GM12878 (cell line): ENCODE measurements around the gene CAV1. TPM values are rescaled to one million over a fixed set of nuclear protein-coding genes. Genes with fewer than 3 reads are reported as not detected.

ENCODE experiments used
- ATAC-seq: fragments of 200-7000 bp; cut with Tn5 transposase; 3 replicates; pipeline ENCODE4 v1.9.1; 2020; ENCODE audit warnings: mild to moderate bottlenecking, moderate library complexity
- BruUV-seq: library from RNA; stranded (reverse); fragments of 400-500 nt; replicated peaks from 2 replicates; lab custom pipeline; 2021; lab: Mats Ljungman, UMichigan
- CTCF ChIA-PET: fragments of 300-600 bp; sonication (Branson Sonifier 250); formaldehyde crosslinking; extraction: SDS; loops from one replicate; lab custom pipeline; 2021; ENCODE audit warnings: inconsistent platforms; lab: Yijun Ruan, JAX
- POLR2A ChIA-PET: fragments of 350-600 bp; formaldehyde crosslinking; extraction: SDS; loops from one replicate; lab custom pipeline; 2021; ENCODE audit warnings: inconsistent platforms; lab: Charles Lee
- RAD21 ChIA-PET: fragments of 300-600 bp; sonication (Branson Sonifier 250); formaldehyde crosslinking; loops from one replicate; lab custom pipeline; 2023; ENCODE audit warnings: antibody characterized with exemption; ENCODE audit not compliant: unreplicated experiment; lab: Charles Lee
- SMC1A ChIA-PET: fragments of 300-600 bp; sonication (Branson Sonifier 250); formaldehyde crosslinking; loops from one replicate; lab custom pipeline; 2023; ENCODE audit not compliant: unreplicated experiment, uncharacterized antibody; lab: Charles Lee
- DNase-seq: peaks from one replicate; pipeline ENCODE4 v3.0.0-alpha.2; 2011; ENCODE audit warnings: low read depth, low spot score
- FAIRE-seq: peaks from 3 replicates; lab custom pipeline; 2011; peaks lifted over from hg19 to GRCh38; lab: Jason Lieb, UNC
- H2AFZ ChIP-seq: 2 replicates; pipeline ENCODE4 v1.6.0; 2011; ENCODE audit warnings: low read depth, low read length, control low read depth; ENCODE audit not compliant: control insufficient read depth
- H3K27ac ChIP-seq: 2 replicates; pipeline ENCODE4 v1.5.1; 2011; ENCODE audit warnings: control low read depth; ENCODE audit not compliant: control insufficient read depth, insufficient read depth
- H3K27me3 ChIP-seq, 2 experiments: replicated peaks in 1 of 2; 2 replicates each; pipeline versions ENCODE4 v1.6.0 to v1.6.1; 2011; ENCODE audit warnings: low read length in 1 of 2; ENCODE audit not compliant: control insufficient read depth in 2 of 2, insufficient read depth in 2 of 2
- H3K36me3 ChIP-seq, 2 experiments: 2 replicates each; pipeline ENCODE4 v1.5.1; 2011; ENCODE audit warnings: low read length in 1 of 2; ENCODE audit not compliant: control insufficient read depth in 2 of 2, insufficient read depth in 2 of 2
- H3K4me1 ChIP-seq: 2 replicates; pipeline ENCODE4 v1.6.1; 2011; ENCODE audit warnings: mild to moderate bottlenecking, low read length, moderate library complexity, mixed read lengths; ENCODE audit not compliant: control insufficient read depth, insufficient read depth
- H3K4me2 ChIP-seq: 2 replicates; pipeline ENCODE4 v1.6.0; 2011; ENCODE audit warnings: control low read depth; ENCODE audit not compliant: control insufficient read depth, insufficient read depth
- H3K4me3 ChIP-seq: fragments of 200-600 bp; sonication (generic); 2 replicates; pipeline ENCODE4 v1.5.1; 2016
- H3K79me2 ChIP-seq: 2 replicates; pipeline ENCODE4 v1.6.0; 2011; ENCODE audit warnings: low read length; ENCODE audit not compliant: control insufficient read depth, insufficient read depth
- H3K9ac ChIP-seq: 2 replicates; pipeline ENCODE4 v1.8.0; 2011; ENCODE audit warnings: low read length, control low read depth, mixed read lengths; ENCODE audit not compliant: control insufficient read depth, insufficient read depth
- H3K9me3 ChIP-seq: replicated peaks from 3 replicates; pipeline ENCODE4 v1.5.1; 2011; ENCODE audit warnings: mild to moderate bottlenecking, low read length; ENCODE audit not compliant: control insufficient read depth, insufficient read depth
- H4K20me1 ChIP-seq: 2 replicates; pipeline ENCODE4 v1.6.0; 2011; ENCODE audit not compliant: control insufficient read depth, insufficient read depth
- BHLHE40 ChIP-seq, 2 experiments: fragments of 450-650 bp in 1 of 2; IDR thresholded peaks; 2 replicates each; pipeline ENCODE4 v1.6.1; 2011 to 2017; ENCODE audit warnings: low read depth in 2 of 2, borderline replicate concordance in 1 of 2, improper control_type of control experiment in 1 of 2, low read length in 1 of 2, mild to moderate bottlenecking in 1 of 2
- CBFB ChIP-seq: IDR thresholded peaks from 2 replicates; pipeline ENCODE4 v1.6.1; 2016; ENCODE audit warnings: antibody characterized with exemption, low read depth
- CBX3 ChIP-seq: fragments of 200-600 bp; sonication (generic); IDR thresholded peaks from 2 replicates; pipeline ENCODE4 v1.6.1; 2016; ENCODE audit warnings: low read depth, borderline replicate concordance
- CREB1 ChIP-seq: IDR thresholded peaks from 2 replicates; pipeline ENCODE4 v1.6.1; 2012; ENCODE audit warnings: low read depth, mild to moderate bottlenecking, inconsistent platforms
- HCFC1 ChIP-seq: fragments of 150-350 bp; IDR thresholded peaks from 2 replicates; pipeline ENCODE4 v1.6.1; 2014; ENCODE audit warnings: low read length
- MEF2B ChIP-seq: fragments of 450-650 bp; IDR thresholded peaks from 2 replicates; pipeline ENCODE4 v1.6.1; 2018; ENCODE audit warnings: mild to moderate bottlenecking, moderate library complexity; ENCODE audit not compliant: partially characterized antibody, poor library complexity, severe bottlenecking
- MXI1 ChIP-seq: fragments of 150-350 bp; IDR thresholded peaks from 2 replicates; pipeline ENCODE4 v1.6.1; 2011; ENCODE audit warnings: low read depth, mild to moderate bottlenecking, inconsistent platforms, low read length, improper control_type of control experiment
- POLR2AphosphoS5 ChIP-seq: IDR thresholded peaks from 2 replicates; pipeline ENCODE4 v1.6.1; 2011; ENCODE audit warnings: mild to moderate bottlenecking, low read length, inconsistent platforms
- RB1 ChIP-seq: fragments of 450-650 bp; formaldehyde crosslinking; IDR thresholded peaks from 2 replicates; pipeline ENCODE4 v1.6.1; 2017; ENCODE audit warnings: mild to moderate bottlenecking, borderline replicate concordance
- RBBP5 ChIP-seq: fragments of 200-600 bp; sonication (generic); conservative IDR thresholded peaks from 2 replicates; pipeline ENCODE4 v1.6.1; 2016
- SMARCA5 ChIP-seq: fragments of 450-650 bp; IDR thresholded peaks from 2 replicates; pipeline ENCODE4 v1.6.1; 2017; ENCODE audit warnings: mild to moderate bottlenecking
- TAF1 ChIP-seq: IDR thresholded peaks from 2 replicates; pipeline ENCODE4 v1.6.1; 2011; ENCODE audit warnings: mild to moderate bottlenecking, low read depth, low read length, borderline replicate concordance
- TARDBP ChIP-seq: IDR thresholded peaks from 2 replicates; pipeline ENCODE4 v1.6.1; 2016; ENCODE audit warnings: borderline replicate concordance
- YY1 ChIP-seq: IDR thresholded peaks from 2 replicates; pipeline ENCODE4 v1.6.1; 2011; ENCODE audit warnings: low read depth, mild to moderate bottlenecking, low read length
- ZNF274 ChIP-seq: IDR thresholded peaks from one replicate; pipeline ENCODE4 v1.8.0; 2011; ENCODE audit not compliant: insufficient read length, insufficient read depth
- WGBS: methylation state at CpG from one replicate; pipeline ENCODE4 v1.1.6; 2016; ENCODE audit warnings: low lambda C conversion rate; ENCODE audit not compliant: insufficient replicate concordance, insufficient coverage; ENCODE audit errors: missing lambda C conversion rate; 5-methylcytosine and 5-hydroxymethylcytosine counted together
- in situ Hi-C: fragments of 300-500 bp; cut with MboI; formaldehyde crosslinking; loops from 9 replicates; pipeline ENCODE4 v1.14.3; 2018; ENCODE audit warnings: mixed read lengths
- intact Hi-C: fragments of 100-400 bp; cut with micrococcal nuclease; formaldehyde crosslinking; loops from one replicate; pipeline ENCODE4 v1.14.2; 2022; ENCODE audit not compliant: unreplicated experiment
- polyA plus RNA-seq, 11 experiments: library from polyadenylated mRNA; depleted of rRNA in 4 of 11; unstranded in 6 of 11; stranded (reverse) in 5 of 11; fragments of >200 nt; fragmentation: Nextera tagmentation in 4 of 11; fragmentation: Illumina TruSeq in 1 of 11; extraction: Ambion mirVana in 4 of 11; extraction: Trizol in 1 of 11; gene quantifications; 1 replicate in 1 of 11; 2 replicates in 10 of 11; pipeline versions ENCODE4 v1.2.1 to v1.2.3, GENCODE V29; 2011 to 2016; ENCODE audit warnings: inconsistent platforms in 2 of 11, missing spikeins in 2 of 11, low read depth in 1 of 11
- total RNA-seq, 4 experiments: library from RNA; depleted of rRNA in 3 of 4; stranded (reverse); fragments of >200 nt in 3 of 4; fragmentation: Illumina TruSeq in 1 of 4; extraction: Trizol in 1 of 4; gene quantifications; 2 replicates each; pipeline versions ENCODE4 v1.2.1 to v1.2.3, GENCODE V29; 2013 to 2021
- TF ChIP-seq, protein P1 (sequence below): fragments of 450-650 bp; IDR thresholded peaks from 2 replicates; pipeline ENCODE4 v1.6.1; 2016; ENCODE audit warnings: mild to moderate bottlenecking
- TF ChIP-seq, protein P2 (sequence below): fragments of 450-650 bp; IDR thresholded peaks from 2 replicates; pipeline ENCODE4 v1.6.1; 2017; ENCODE audit warnings: borderline replicate concordance
- TF ChIP-seq, protein P3 (sequence below): fragments of 450-650 bp; IDR thresholded peaks from 2 replicates; pipeline ENCODE4 v1.6.1; 2017; ENCODE audit warnings: mild to moderate bottlenecking

The CAV1 gene
- total and polyA plus RNA-seq, 10 of the 15 experiments (the other 5 are each of a cell fraction or from before 2014, with no cell fraction given): 0.45 to 26.5 (median 2.0) TPM

DNA sequence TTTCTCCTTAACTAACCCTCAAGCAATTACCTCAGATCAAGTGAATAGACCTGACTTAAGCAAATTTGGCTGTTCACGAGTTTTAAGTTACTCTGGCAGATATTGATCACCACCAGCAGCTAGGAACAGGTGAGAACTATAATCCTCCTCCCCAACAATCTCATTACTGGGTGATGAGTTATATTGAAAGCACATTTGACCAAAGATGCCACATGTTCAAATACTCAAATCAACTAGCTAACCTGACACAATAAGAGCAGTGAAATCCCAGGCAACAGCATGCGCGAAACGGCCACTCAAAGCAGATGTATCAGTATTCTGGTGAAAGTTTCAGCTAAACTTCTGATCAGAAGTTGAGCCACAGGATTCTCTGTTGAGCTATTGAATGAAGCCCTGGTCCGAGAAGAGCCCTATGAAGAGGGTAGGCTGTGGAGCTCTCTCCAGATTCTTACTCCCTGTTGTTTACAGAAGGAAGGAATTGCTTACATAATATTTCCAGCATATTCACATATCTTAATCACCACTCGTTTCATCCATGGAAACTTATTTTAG is 52.6 kb downstream of the CAV1 start:
- Histone ChIP-seq H3K27me3 (no peaks in the 10 kb centered on the region), H3K4me1 (peaks cover 30% of the 10 kb centered on the region), H3K9me3 (no peaks in the 10 kb centered on the region; the same call in 2 of the 3 replicates), H3K4me2 (peak overlapping the region; percentile 64), H2AFZ (peak overlapping the region; percentile 66), H3K4me3 (peak overlapping the region; percentile 12; the same call in 1 of the 2 replicates), H4K20me1 (no peaks in the 10 kb centered on the region), H3K36me3 (no peaks in the 10 kb centered on the region), H3K9ac (no peak overlapping the region), H3K79me2 (no peaks in the 10 kb centered on the region), H3K27ac (no peak overlapping the region)
- ATAC-seq: peak; percentile 84
- peak; percentile 93 for FAIRE-seq
- intact Hi-C loops (loop anchor here (2.0 kb wide), 2 partner anchors 29 to 261 kb away; no protein-coding TSS in a partner anchor), in situ Hi-C loops (no loop called here)
- SMC1A ChIA-PET: interaction anchor here (0.6 to 2.9 kb wide), 8 partner anchors 9 to 318 kb away, joined by 3 to 13 read pairs (median 4); no protein-coding TSS in a partner anchor
- DNase-seq: peak; percentile 81
- BruUV-seq: no TSS peak
- under 1% methylated on average over 6 of the region's 6 CpGs for WGBS
- RAD21 ChIA-PET: interaction anchor here (0.7 to 2.0 kb wide), 6 partner anchors 10 to 96 kb away, joined by 3 to 13 read pairs (median 4); no protein-coding TSS in a partner anchor
- POLR2A ChIA-PET: interaction anchor here (0.6 to 1.0 kb wide), 3 partner anchors 18 to 200 kb away, joined by 3 to 4 read pairs (median 4); no protein-coding TSS in a partner anchor
- CTCF ChIA-PET: interaction anchor here (0.6 to 5.7 kb wide), 5 partner anchors 10 to 298 kb away, joined by 3 to 35 read pairs (median 5); no protein-coding TSS in a partner anchor
- TF ChIP-seq ZNF274 (no peak), POLR2AphosphoS5 (no peak), CREB1 (peak; percentile 19; the same call in 1 of the 2 replicates), RB1 (no peak), CBX3 (no peak), YY1 (no peak), CBFB (no peak), BHLHE40 (IDR thresholded peaks at IDR 0.05; ENCODE audit: borderline replicate concordance in 1 of 2, low read depth in 2 of 2, low read length in 1 of 2) (peak; percentile 31 to 52; a peak in 2 of 4 replicates), RBBP5 (no peak), SMARCA5 (no peak), HCFC1 (no peak), TARDBP (no peak), MXI1 (no peak), TAF1 (no peak), MEF2B (no peak)
- TF ChIP-seq, protein P1, sequence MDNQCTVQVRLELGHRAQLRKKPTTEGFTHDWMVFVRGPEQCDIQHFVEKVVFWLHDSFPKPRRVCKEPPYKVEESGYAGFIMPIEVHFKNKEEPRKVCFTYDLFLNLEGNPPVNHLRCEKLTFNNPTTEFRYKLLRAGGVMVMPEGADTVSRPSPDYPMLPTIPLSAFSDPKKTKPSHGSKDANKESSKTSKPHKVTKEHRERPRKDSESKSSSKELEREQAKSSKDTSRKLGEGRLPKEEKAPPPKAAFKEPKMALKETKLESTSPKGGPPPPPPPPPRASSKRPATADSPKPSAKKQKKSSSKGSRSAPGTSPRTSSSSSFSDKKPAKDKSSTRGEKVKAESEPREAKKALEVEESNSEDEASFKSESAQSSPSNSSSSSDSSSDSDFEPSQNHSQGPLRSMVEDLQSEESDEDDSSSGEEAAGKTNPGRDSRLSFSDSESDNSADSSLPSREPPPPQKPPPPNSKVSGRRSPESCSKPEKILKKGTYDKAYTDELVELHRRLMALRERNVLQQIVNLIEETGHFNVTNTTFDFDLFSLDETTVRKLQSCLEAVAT: peak; percentile 57; the same call in 1 of the 2 replicates
- TF ChIP-seq, protein P2, sequence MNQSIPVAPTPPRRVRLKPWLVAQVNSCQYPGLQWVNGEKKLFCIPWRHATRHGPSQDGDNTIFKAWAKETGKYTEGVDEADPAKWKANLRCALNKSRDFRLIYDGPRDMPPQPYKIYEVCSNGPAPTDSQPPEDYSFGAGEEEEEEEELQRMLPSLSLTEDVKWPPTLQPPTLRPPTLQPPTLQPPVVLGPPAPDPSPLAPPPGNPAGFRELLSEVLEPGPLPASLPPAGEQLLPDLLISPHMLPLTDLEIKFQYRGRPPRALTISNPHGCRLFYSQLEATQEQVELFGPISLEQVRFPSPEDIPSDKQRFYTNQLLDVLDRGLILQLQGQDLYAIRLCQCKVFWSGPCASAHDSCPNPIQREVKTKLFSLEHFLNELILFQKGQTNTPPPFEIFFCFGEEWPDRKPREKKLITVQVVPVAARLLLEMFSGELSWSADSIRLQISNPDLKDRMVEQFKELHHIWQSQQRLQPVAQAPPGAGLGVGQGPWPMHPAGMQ: no peak
- TF ChIP-seq, protein P3, sequence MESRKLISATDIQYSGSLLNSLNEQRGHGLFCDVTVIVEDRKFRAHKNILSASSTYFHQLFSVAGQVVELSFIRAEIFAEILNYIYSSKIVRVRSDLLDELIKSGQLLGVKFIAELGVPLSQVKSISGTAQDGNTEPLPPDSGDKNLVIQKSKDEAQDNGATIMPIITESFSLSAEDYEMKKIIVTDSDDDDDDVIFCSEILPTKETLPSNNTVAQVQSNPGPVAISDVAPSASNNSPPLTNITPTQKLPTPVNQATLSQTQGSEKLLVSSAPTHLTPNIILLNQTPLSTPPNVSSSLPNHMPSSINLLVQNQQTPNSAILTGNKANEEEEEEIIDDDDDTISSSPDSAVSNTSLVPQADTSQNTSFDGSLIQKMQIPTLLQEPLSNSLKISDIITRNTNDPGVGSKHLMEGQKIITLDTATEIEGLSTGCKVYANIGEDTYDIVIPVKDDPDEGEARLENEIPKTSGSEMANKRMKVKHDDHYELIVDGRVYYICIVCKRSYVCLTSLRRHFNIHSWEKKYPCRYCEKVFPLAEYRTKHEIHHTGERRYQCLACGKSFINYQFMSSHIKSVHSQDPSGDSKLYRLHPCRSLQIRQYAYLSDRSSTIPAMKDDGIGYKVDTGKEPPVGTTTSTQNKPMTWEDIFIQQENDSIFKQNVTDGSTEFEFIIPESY: no peak
